HCT116 (cell line): Measurements from ENCODE around the gene LRCH1.

ENCODE experiments used
- CEBPB ChIP-seq: IDR thresholded peaks from 2 replicates; pipeline ENCODE4 v1.6.1; 2012; ENCODE audit warnings: low read depth
- CTCF ChIP-seq, 3 experiments: fragments of 200-600 bp in 1 of 3; sonication (generic) in 1 of 3; IDR thresholded peaks in 2 of 3; conservative IDR thresholded peaks in 1 of 3; 2 replicates each; pipeline ENCODE4 v1.5.1; 2012 to 2017; ENCODE audit warnings: low read depth in 2 of 3, low read length in 2 of 3, antibody characterized with exemption in 1 of 3, borderline replicate concordance in 1 of 3, control low read depth in 1 of 3, mild to moderate bottlenecking in 1 of 3, mixed read lengths in 1 of 3, mixed run types in 1 of 3, moderate library complexity in 1 of 3; ENCODE audit not compliant: insufficient read depth in 1 of 3
- ELF1 ChIP-seq: IDR thresholded peaks from 2 replicates; pipeline ENCODE4 v1.6.1; 2012; ENCODE audit warnings: low read depth, borderline replicate concordance
- EZH2 ChIP-seq: fragments of 200-600 bp; sonication (generic); IDR thresholded peaks from 2 replicates; pipeline ENCODE4 v1.6.1; 2017; ENCODE audit warnings: antibody characterized with exemption, mixed run types
- JUND ChIP-seq: IDR thresholded peaks from 2 replicates; pipeline ENCODE4 v1.6.1; 2012
- MAX ChIP-seq: IDR thresholded peaks from 2 replicates; pipeline ENCODE4 v1.6.1; 2012
- POLR2A ChIP-seq: IDR thresholded peaks from 2 replicates; pipeline ENCODE4 v1.7.0; 2011; ENCODE audit warnings: borderline replicate concordance; ENCODE audit not compliant: insufficient read depth, insufficient read length; ENCODE audit errors: extremely low read depth
- POLR2AphosphoS5 ChIP-seq: IDR thresholded peaks from 2 replicates; pipeline ENCODE4 v1.6.1; 2011; ENCODE audit warnings: mild to moderate bottlenecking, low read depth, low read length, moderate library complexity
- RAD21 ChIP-seq: IDR thresholded peaks from 2 replicates; pipeline ENCODE4 v1.6.1; 2012; ENCODE audit warnings: low read depth, mild to moderate bottlenecking
- SP1 ChIP-seq: IDR thresholded peaks from 2 replicates; pipeline ENCODE4 v1.6.1; 2012; ENCODE audit warnings: low read depth
- SRF ChIP-seq: IDR thresholded peaks from 2 replicates; pipeline ENCODE4 v1.6.1; 2012; ENCODE audit warnings: low read depth
- ZNF274 ChIP-seq: fragments of 200-500 bp; sonication (Bioruptor generic); IDR thresholded peaks from 2 replicates; pipeline ENCODE4 v1.6.1; 2014; ENCODE audit warnings: mild to moderate bottlenecking, low read depth, low read length, inconsistent platforms

- no peak for TF ChIP-seq POLR2A
- no peak for TF ChIP-seq CEBPB
- TF ChIP-seq CTCF (IDR thresholded peaks at IDR 0.05 in 2 of 3, conservative IDR thresholded peaks at IDR 0.05 in 1 of 3; ENCODE audit: borderline replicate concordance in 1 of 3, insufficient read depth in 1 of 3, low read depth in 2 of 3, low read length in 2 of 3), result no peak
- TF ChIP-seq MAX, result no peak
- no peak for TF ChIP-seq RAD21
- TF ChIP-seq EZH2, result no peak
- TF ChIP-seq POLR2AphosphoS5, result no peak
- TF ChIP-seq ZNF274, result no peak
- no peak for TF ChIP-seq SRF
- TF ChIP-seq ELF1, result no peak
- no peak for TF ChIP-seq SP1
- TF ChIP-seq JUND, result no peak
These were observed 76.9 kb downstream of the LRCH1 start for GRCh38 chr13:46629811-46630413.
